Suprapubic skin (tissue), 4 donors: ENCODE data around the gene PROSER2. TPM values are rescaled to one million over a fixed set of nuclear protein-coding genes. Genes with fewer than 3 reads are reported as not detected.

Experiments
- DNase-seq, 2 donors: peaks; one replicate each; pipeline ENCODE4 v3.0.0-alpha.2; 2019; ENCODE audit warnings: low spot score in 2 of 2
- H3K27ac ChIP-seq: fragments of 200-600 bp; sonication (generic); one replicate; pipeline ENCODE4 v1.5.1; 2019
- H3K27me3 ChIP-seq: fragments of 200-600 bp; sonication (generic); one replicate; pipeline ENCODE4 v1.5.1; 2019
- H3K36me3 ChIP-seq: fragments of 200-600 bp; sonication (generic); one replicate; pipeline ENCODE4 v1.5.1; 2019
- H3K4me1 ChIP-seq: fragments of 200-600 bp; sonication (generic); one replicate; pipeline ENCODE4 v1.5.1; 2019
- H3K4me3 ChIP-seq: fragments of 200-600 bp; sonication (generic); one replicate; pipeline ENCODE4 v1.5.1; 2019; ENCODE audit warnings: mild to moderate bottlenecking
- H3K9me3 ChIP-seq: fragments of 200-600 bp; sonication (generic); one replicate; pipeline ENCODE4 v1.5.1; 2019
- CTCF ChIP-seq, 2 donors: fragments of 200-600 bp in 1 of 2; fragments of 450-650 bp in 1 of 2; sonication (generic) in 1 of 2; IDR thresholded peaks; one replicate each; pipeline ENCODE4 v1.5.1; 2016 to 2019; ENCODE audit warnings: antibody characterized with exemption in 2 of 2, mild to moderate bottlenecking in 1 of 2, moderate library complexity in 1 of 2
- EP300 ChIP-seq: sonication (generic); formaldehyde crosslinking; IDR thresholded peaks from one replicate; pipeline ENCODE4 v1.6.1; 2017; ENCODE audit warnings: antibody characterized with exemption
- POLR2A ChIP-seq, 2 donors: fragments of 450-650 bp; IDR thresholded peaks; one replicate each; pipeline ENCODE4 v1.6.1; 2017; ENCODE audit warnings: antibody characterized with exemption in 2 of 2, mild to moderate bottlenecking in 2 of 2, moderate library complexity in 2 of 2
- POLR2AphosphoS5 ChIP-seq, 3 donors: sonication (generic); formaldehyde crosslinking; IDR thresholded peaks; one replicate each; pipeline ENCODE4 v1.6.1; 2017; ENCODE audit warnings: antibody characterized with exemption in 3 of 3
- WGBS: methylation state at CpG from one replicate; pipeline ENCODE4 v1.1.5; 2018; 5-methylcytosine and 5-hydroxymethylcytosine counted together
- total RNA-seq, 4 donors: library from RNA; depleted of rRNA; stranded (reverse); fragments of >200 nt; gene quantifications; one replicate each; pipeline ENCODE4 v1.1.0, GENCODE V29; 2016

The PROSER2 gene
- total RNA-seq, 4 donors from 2014 or later: 5.6 to 8.5 (median 6.3) TPM

DNA sequence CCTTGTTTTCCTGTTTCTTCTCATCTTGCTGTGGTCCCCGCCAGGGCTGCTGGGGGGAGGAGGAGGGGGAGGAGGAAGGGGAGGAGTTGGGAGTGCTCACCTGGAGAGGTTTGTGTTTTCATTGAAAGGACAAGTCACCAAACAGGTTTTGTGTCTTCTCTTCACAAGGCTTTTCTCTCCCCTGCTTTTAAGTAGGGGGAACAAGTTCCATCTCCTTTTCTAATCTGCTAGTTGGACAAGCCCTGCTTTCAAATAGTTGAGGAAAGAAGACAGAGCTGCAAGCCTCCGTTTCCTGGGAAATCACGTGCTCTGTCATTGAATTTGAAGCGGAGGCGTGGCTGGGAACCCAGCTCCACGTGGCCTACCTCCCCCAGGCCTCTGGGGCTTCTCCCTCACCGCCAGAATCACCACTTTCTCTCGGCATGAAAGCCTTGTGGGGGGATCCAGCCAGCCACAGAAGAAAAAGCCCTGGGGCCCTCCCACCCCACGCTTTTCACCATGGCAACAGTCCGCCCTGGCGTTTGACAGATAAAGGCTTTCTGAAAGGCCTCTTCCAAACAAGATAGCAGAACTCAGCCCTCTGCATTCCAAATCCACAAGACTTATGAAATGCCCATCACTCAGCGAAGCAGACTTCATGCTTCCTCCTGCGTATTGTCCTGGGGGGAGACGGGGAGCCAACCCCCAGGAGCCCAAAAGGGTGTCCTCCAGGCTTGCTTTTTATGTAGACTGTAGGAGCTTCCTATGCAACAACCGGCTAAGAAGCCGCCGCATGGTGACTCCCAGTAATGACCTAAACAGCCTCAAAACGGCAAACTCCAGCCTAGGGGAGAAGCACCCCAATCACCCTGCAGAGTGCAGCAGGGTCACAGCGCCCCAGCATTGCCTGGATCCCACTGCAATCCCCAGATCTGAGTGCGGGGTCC is 51.7 kb downstream of the PROSER2 start:
- no peak for DNase-seq
- H3K9me3 ChIP-seq: no peaks in the 10 kb centered on the region
- H3K4me1 ChIP-seq: peaks cover 44% of the 10 kb centered on the region
- no peaks in the 10 kb centered on the region for H3K27me3 ChIP-seq
- peak overlapping the region; percentile 11 for H3K4me3 ChIP-seq
- WGBS: 23% methylated on average over 11 of the region's 20 CpGs
- no peaks in the 10 kb centered on the region for H3K36me3 ChIP-seq
- H3K27ac ChIP-seq: peak overlapping the region; percentile 89
- TF ChIP-seq POLR2AphosphoS5 (IDR thresholded peaks at IDR 0.05): no peak
- TF ChIP-seq CTCF (IDR thresholded peaks at IDR 0.05): no peak
- no peak for TF ChIP-seq POLR2A (IDR thresholded peaks at IDR 0.05)
- no peak for TF ChIP-seq EP300

GRCh38 chr10:11875494-11876281 is 52.5 kb downstream of the PROSER2 start:
- Histone ChIP-seq H3K27me3 (no peaks in the 10 kb centered on the region), H3K9me3 (no peaks in the 10 kb centered on the region), H3K4me3 (peak overlapping the region; percentile 11), H3K36me3 (no peaks in the 10 kb centered on the region), H3K27ac (peak overlapping the region; percentile 89), H3K4me1 (peaks cover 42% of the 10 kb centered on the region)
- WGBS: 29% methylated on average over 7 of the region's 17 CpGs
- TF ChIP-seq EP300: no peak
- no peak for TF ChIP-seq POLR2A (IDR thresholded peaks at IDR 0.05)
- TF ChIP-seq POLR2AphosphoS5 (IDR thresholded peaks at IDR 0.05): peak in 1 of 3 donors; percentile 63
- peak; percentile 89 to 91 for DNase-seq

DNA sequence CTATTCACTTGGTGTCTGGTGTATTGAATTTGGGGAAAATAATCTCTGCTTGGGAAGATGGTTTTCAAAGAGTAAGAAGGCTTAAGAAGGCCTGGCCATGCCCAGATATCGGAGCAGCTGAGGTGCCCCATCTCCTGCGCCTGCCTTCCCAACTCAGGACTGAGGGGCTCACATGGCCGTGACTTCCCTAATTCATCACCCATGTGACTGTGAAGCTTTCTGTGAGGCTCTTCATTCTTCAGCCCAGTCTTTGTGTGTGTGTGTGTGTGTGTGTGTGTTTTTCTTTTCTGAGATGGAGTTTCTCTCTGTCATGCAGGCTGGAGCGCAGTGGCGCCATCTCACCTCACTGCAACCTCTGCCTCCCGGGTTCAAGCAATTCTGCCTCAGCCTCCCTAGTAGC is 53.2 kb downstream of the PROSER2 start:
- no peak for DNase-seq
- Histone ChIP-seq H3K36me3 (no peaks in the 10 kb centered on the region), H3K4me1 (peaks cover 41% of the 10 kb centered on the region), H3K4me3 (no peak overlapping the region), H3K27ac (peak overlapping the region; percentile 89), H3K9me3 (no peaks in the 10 kb centered on the region), H3K27me3 (no peaks in the 10 kb centered on the region)
- TF ChIP-seq POLR2AphosphoS5 (IDR thresholded peaks at IDR 0.05) (no peak), EP300 (no peak), POLR2A (IDR thresholded peaks at IDR 0.05) (no peak), CTCF (IDR thresholded peaks at IDR 0.05) (no peak)
- WGBS: 86% methylated on average over 6 of the region's 6 CpGs

DNA sequence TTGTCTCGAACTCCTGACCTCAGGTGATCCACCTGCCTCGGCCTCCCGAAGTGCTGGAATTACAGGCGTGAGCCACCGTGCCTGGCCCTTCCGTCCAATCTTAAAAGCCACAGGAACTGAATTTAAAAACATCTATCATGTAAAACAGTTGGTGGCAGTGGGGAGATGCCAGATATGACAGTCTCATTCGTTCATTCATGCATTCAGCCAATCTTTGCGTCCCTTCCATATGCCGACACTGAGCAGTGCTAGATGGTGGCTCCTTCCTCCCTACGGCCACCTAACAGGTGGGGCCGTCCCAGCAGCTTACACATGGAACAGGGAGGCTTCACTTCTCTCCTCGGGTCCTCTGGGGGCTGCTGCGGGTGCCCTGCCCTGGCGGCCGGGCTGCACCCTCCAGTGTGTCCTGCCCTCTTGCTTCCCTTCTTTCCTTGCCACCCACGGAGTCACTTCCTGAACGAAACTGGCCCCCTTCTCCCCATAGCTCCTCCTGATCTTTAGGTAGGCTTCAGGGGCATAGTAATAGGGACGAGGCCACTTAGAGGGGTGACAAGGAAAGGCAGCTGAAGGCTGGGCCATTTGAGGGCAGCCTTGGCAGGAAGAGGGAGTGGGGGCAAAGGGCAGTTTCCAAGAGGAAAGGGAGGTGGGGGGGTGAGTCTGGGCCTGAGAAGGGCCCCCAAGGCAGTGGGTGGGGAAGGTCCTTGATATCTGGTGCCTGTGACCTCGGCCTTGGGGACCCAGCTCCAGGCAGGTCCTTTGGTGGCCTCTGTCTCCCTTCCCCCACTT is 53.8 kb downstream of the PROSER2 start:
- 93% methylated on average over 19 of the region's 19 CpGs for WGBS
- Histone ChIP-seq H3K4me1 (peaks cover 44% of the 10 kb centered on the region), H3K36me3 (no peaks in the 10 kb centered on the region)

More for the DNA sequence above, 53.8 kb downstream of the PROSER2 start:
- Histone ChIP-seq H3K27me3 (no peaks in the 10 kb centered on the region), H3K9me3 (no peaks in the 10 kb centered on the region), H3K4me3 (no peak overlapping the region), H3K27ac (peak overlapping the region; percentile 89)
- no peak for TF ChIP-seq POLR2AphosphoS5 (IDR thresholded peaks at IDR 0.05)
- no peak for TF ChIP-seq CTCF (IDR thresholded peaks at IDR 0.05)
- no peak for TF ChIP-seq POLR2A (IDR thresholded peaks at IDR 0.05)
- TF ChIP-seq EP300: no peak
- DNase-seq: no peak
